ENCODE data around the gene HTT. TPM values are rescaled to one million over a fixed set of nuclear protein-coding genes. Genes with fewer than 3 reads are reported as not detected.

The HTT gene
- total and polyA plus RNA-seq, 2 of the 8 experiments (the other 6 are each of a cell fraction or from before 2014, with no cell fraction given), result 24.0 to 71.0 TPM

DNA sequence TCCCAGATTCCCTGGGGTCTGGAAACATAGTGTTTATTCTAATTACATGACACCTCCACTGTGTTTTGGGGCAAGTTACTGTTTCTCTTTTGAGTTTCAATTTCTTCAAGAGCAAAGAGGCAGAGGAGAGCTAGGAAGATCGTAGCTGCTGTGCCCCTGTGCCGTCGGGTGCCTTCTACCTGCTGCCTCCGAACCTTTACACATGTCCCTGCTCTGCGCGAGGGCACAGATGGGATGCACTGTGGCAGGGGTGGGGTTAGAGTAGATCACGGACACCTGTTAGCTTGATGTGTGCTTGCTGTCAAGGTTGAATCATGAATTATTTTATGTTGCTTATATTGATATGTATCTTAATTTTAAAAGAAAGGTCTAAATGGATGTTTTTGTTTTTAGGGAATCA lies 103.4 kb downstream of the HTT start (continued):
- TF ChIP-seq, protein P1, sequence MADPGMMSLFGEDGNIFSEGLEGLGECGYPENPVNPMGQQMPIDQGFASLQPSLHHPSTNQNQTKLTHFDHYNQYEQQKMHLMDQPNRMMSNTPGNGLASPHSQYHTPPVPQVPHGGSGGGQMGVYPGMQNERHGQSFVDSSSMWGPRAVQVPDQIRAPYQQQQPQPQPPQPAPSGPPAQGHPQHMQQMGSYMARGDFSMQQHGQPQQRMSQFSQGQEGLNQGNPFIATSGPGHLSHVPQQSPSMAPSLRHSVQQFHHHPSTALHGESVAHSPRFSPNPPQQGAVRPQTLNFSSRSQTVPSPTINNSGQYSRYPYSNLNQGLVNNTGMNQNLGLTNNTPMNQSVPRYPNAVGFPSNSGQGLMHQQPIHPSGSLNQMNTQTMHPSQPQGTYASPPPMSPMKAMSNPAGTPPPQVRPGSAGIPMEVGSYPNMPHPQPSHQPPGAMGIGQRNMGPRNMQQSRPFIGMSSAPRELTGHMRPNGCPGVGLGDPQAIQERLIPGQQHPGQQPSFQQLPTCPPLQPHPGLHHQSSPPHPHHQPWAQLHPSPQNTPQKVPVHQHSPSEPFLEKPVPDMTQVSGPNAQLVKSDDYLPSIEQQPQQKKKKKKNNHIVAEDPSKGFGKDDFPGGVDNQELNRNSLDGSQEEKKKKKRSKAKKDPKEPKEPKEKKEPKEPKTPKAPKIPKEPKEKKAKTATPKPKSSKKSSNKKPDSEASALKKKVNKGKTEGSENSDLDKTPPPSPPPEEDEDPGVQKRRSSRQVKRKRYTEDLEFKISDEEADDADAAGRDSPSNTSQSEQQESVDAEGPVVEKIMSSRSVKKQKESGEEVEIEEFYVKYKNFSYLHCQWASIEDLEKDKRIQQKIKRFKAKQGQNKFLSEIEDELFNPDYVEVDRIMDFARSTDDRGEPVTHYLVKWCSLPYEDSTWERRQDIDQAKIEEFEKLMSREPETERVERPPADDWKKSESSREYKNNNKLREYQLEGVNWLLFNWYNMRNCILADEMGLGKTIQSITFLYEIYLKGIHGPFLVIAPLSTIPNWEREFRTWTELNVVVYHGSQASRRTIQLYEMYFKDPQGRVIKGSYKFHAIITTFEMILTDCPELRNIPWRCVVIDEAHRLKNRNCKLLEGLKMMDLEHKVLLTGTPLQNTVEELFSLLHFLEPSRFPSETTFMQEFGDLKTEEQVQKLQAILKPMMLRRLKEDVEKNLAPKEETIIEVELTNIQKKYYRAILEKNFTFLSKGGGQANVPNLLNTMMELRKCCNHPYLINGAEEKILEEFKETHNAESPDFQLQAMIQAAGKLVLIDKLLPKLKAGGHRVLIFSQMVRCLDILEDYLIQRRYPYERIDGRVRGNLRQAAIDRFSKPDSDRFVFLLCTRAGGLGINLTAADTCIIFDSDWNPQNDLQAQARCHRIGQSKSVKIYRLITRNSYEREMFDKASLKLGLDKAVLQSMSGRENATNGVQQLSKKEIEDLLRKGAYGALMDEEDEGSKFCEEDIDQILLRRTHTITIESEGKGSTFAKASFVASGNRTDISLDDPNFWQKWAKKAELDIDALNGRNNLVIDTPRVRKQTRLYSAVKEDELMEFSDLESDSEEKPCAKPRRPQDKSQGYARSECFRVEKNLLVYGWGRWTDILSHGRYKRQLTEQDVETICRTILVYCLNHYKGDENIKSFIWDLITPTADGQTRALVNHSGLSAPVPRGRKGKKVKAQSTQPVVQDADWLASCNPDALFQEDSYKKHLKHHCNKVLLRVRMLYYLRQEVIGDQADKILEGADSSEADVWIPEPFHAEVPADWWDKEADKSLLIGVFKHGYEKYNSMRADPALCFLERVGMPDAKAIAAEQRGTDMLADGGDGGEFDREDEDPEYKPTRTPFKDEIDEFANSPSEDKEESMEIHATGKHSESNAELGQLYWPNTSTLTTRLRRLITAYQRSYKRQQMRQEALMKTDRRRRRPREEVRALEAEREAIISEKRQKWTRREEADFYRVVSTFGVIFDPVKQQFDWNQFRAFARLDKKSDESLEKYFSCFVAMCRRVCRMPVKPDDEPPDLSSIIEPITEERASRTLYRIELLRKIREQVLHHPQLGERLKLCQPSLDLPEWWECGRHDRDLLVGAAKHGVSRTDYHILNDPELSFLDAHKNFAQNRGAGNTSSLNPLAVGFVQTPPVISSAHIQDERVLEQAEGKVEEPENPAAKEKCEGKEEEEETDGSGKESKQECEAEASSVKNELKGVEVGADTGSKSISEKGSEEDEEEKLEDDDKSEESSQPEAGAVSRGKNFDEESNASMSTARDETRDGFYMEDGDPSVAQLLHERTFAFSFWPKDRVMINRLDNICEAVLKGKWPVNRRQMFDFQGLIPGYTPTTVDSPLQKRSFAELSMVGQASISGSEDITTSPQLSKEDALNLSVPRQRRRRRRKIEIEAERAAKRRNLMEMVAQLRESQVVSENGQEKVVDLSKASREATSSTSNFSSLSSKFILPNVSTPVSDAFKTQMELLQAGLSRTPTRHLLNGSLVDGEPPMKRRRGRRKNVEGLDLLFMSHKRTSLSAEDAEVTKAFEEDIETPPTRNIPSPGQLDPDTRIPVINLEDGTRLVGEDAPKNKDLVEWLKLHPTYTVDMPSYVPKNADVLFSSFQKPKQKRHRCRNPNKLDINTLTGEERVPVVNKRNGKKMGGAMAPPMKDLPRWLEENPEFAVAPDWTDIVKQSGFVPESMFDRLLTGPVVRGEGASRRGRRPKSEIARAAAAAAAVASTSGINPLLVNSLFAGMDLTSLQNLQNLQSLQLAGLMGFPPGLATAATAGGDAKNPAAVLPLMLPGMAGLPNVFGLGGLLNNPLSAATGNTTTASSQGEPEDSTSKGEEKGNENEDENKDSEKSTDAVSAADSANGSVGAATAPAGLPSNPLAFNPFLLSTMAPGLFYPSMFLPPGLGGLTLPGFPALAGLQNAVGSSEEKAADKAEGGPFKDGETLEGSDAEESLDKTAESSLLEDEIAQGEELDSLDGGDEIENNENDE (IDR thresholded peaks at IDR 0.05; ENCODE audit: insufficient replicate concordance, low read length), result no peak
- TF ChIP-seq SIX5 (IDR thresholded peaks at IDR 0.05; ENCODE audit: low read depth, low read length) (no peak), GTF2F1 (IDR thresholded peaks at IDR 0.05; ENCODE audit: borderline replicate concordance, low read depth, low read length) (no peak)
